GM10248 (cell line): ENCODE measurements around the gene BAHCC1.

Source experiments
- CTCF ChIA-PET: fragments of 300-600 bp; sonication (Branson Sonifier 250); formaldehyde crosslinking; extraction: SDS; loops from one replicate; lab custom pipeline; 2021; ENCODE audit warnings: antibody characterized with exemption; lab: Yijun Ruan, JAX
- POLR2A ChIA-PET: fragments of 350-650 bp; sonication (Branson Sonifier 250); formaldehyde crosslinking; extraction: SDS; loops from one replicate; lab custom pipeline; 2020; ENCODE audit warnings: antibody characterized with exemption; lab: Yijun Ruan, JAX
- DNase-seq: peaks from one replicate; pipeline ENCODE4 v3.0.0; 2012; ENCODE audit errors: extremely low spot score
- CTCF ChIP-seq: IDR thresholded peaks from 2 replicates; pipeline ENCODE4 v1.5.1; 2012; ENCODE audit warnings: mild to moderate bottlenecking, low read depth; ENCODE audit errors: extremely low read depth, missing control alignments, control extremely low read depth

BAHCC1 gene

GRCh38 chr17:81381632-81382577 lies 13.4 kb upstream of the BAHCC1 start:
- POLR2A ChIA-PET, result no interaction called here
- CTCF ChIA-PET, result no interaction called here
- DNase-seq, result no peak
- TF ChIP-seq CTCF, result no peak

DNA sequence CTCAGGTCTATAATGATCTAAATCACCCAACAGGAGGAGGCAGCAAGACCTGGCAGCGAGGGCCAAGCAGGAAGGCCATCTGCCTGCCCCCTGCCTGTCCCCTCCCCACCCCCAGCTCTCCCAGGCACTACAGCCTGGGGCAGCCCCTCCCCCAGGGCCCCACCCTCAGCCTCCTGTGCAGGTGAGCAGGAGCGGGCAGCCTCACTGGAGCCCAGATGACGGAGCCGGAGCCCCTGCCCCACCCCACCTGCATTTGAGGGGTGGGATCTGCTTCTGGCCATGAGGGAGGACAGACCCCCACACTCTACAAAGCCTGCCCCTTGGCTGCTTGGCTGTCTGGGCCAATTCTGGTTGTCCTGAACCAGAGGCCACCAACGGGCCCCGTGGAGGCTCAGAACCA lies 12.4 kb upstream of the BAHCC1 start:
- ChIA-PET CTCF (no interaction called here), POLR2A (no interaction called here)
- TF ChIP-seq CTCF, result no peak
- DNase-seq, result no peak

DNA sequence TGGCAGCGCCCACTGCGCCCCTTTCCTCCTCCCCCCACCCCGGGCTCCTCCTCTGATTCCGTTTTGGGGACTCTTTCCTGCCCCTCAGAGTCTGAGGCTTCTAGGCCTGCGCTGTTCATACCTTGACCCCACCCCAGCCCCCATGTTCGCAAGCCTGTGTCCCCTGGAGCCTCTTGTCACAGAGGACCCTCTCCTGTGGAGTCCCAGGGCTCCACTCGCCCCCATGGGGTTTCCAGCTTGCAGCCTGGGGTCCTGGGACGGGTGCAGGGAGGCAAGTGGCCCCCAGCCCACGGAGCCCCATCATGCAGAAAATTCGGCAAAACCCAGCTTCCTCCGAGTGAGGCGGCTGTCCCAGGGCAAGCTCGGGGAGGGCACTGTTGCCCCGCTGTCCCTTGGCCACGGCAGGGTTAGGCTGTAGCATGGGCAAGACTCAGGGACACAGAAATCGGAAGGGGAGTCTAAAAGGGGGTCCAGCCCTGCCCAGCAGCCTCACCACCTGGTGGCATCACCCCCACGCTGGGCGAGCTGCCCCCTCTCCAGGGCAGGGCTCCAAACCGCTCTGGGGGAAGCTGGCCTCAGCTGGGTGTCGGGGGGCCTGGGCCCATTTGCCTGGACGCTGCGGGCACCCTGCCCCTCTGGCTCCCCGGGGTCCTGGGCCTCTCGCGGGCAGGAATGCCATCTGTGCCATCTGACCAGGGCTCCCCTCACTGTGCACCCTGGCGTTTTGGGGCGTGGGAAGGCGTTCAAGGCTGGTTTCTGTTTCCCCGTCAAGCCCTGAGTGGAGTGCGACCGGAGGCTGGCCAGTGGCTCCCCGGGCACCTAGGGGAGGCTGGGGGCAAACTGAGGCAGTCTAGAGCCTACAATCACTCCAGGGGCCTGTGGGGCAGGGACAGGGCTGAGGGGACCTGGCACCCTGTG lies 11.5 kb upstream of the BAHCC1 start:
- CTCF ChIA-PET, result no interaction called here
- POLR2A ChIA-PET, result no interaction called here
- no peak for TF ChIP-seq CTCF

DNA sequence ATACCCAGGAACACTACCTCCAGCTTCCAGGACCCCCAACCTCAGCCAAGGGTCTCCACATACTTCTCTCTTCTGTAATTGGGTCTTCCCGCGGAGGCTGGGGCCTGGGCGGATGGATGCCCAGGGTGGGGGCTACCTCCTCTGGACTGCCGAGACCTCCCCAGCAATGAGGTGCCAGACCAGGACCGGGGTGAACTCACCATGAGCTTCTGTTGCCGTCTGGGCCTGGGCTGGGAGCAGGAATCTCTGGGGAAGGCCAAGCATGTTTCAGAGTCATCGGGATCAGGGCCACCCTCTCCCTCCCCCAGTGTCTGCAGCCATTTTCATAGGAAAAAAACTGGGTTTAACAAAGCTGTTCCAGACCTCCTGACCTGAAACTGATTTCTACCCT lies 10.3 kb upstream of the BAHCC1 start:
- TF ChIP-seq CTCF, result no peak
- CTCF ChIA-PET, result no interaction called here
- no peak for DNase-seq
- POLR2A ChIA-PET, result no interaction called here

More for the DNA sequence above, 11.5 kb upstream of the BAHCC1 start:
- DNase-seq, result no peak

GRCh38 chr17:81385320-81386111 lies 9.7 kb upstream of the BAHCC1 start:
- POLR2A ChIA-PET, result no interaction called here
- TF ChIP-seq CTCF, result no peak
- CTCF ChIA-PET, result no interaction called here
- no peak for DNase-seq

DNA sequence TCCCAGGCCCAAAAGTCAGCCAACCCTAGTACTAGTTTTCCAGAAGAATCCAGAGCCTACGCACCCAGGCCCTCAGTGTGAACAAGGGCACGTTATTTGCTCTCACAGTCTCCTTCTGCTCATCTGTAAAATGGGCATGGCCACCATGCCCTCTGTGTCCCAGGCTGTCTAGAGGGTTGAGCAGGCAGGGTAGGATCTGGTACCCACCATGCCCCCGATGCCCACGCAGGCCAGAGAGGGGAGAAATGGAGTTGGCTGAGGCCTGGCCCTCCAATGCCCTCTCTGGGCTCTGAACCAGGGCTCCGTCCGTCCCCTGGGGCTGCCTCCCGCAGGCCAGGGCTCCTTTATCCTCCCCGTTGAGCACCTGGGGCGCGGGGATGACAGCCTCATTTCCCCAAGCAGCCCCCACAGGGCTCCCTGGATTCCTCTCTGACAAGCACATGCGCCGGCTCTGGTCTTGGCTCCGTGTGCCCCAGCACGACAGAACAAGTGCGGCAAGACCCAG lies 9.1 kb upstream of the BAHCC1 start:
- DNase-seq, result no peak
- ChIA-PET POLR2A (no interaction called here), CTCF (no interaction called here)
- TF ChIP-seq CTCF, result no peak
